Measurements from ENCODE around the gene AP1S1. TPM values are rescaled to one million over a fixed set of nuclear protein-coding genes. Genes with fewer than 3 reads are reported as not detected.

The AP1S1 gene
- total RNA-seq, 4 donors from 2014 or later: 28.5 to 66.5 (median 50.0) TPM

DNA sequence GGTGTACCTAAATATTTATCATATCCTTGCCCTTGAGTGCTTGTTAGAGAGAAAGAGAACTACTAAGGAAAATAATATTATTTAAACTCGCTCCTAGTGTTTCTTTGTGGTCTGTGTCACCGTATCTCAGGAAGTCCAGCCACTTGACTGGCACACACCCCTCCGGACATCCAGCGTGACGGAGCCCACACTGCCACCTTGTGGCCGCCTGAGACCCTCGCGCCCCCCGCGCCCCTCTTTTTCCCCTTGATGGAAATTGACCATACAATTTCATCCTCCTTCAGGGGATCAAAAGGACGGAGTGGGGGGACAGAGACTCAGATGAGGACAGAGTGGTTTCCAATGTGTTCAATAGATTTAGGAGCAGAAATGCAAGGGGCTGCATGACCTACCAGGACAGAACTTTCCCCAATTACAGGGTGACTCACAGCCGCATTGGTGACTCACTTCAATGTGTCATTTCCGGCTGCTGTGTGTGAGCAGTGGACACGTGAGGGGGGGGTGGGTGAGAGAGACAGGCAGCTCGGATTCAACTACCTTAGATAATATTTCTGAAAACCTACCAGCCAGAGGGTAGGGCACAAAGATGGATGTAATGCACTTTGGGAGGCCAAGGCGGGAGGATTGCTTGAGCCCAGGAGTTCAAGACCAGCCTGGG is 15.9 kb upstream of the AP1S1 start:
- peak; percentile 86 to 95 for DNase-seq (ENCODE audit: low spot score in 2 of 2)
- Histone ChIP-seq H3K27ac (peak overlapping the region; percentile 49), H3K9me3 (no peaks in the 10 kb centered on the region), H3K27me3 (no peaks in the 10 kb centered on the region), H3K4me3 (no peak overlapping the region), H3K36me3 (peaks cover 3% of the 10 kb centered on the region), H3K4me1 (peaks cover 24% of the 10 kb centered on the region)
- TF ChIP-seq POLR2AphosphoS5 (IDR thresholded peaks at IDR 0.05) (peak in 1 of 3 donors; percentile 15), EP300 (IDR thresholded peaks at IDR 0.05) (no peak)
- TF ChIP-seq, protein P1, sequence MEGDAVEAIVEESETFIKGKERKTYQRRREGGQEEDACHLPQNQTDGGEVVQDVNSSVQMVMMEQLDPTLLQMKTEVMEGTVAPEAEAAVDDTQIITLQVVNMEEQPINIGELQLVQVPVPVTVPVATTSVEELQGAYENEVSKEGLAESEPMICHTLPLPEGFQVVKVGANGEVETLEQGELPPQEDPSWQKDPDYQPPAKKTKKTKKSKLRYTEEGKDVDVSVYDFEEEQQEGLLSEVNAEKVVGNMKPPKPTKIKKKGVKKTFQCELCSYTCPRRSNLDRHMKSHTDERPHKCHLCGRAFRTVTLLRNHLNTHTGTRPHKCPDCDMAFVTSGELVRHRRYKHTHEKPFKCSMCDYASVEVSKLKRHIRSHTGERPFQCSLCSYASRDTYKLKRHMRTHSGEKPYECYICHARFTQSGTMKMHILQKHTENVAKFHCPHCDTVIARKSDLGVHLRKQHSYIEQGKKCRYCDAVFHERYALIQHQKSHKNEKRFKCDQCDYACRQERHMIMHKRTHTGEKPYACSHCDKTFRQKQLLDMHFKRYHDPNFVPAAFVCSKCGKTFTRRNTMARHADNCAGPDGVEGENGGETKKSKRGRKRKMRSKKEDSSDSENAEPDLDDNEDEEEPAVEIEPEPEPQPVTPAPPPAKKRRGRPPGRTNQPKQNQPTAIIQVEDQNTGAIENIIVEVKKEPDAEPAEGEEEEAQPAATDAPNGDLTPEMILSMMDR (IDR thresholded peaks at IDR 0.05): peak; percentile 64 to 72
- 8% methylated on average over 16 of the region's 16 CpGs for WGBS

DNA sequence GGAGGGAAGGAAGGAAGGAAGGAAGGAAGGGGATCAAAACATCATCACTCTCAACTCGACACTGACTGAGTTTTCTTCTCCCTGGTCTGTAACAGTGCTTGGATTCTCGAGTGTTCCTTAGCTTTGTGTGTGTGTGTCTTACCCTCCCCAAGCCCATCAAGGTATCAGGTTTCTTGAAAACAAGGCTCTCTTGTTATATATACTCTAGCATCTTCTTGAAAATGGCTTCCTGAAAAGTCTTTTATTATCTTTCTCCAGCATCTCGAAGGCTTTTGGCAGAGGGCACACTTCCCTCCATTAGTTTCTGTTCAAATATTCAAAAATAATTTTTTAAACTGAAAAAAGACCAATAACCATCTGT is 14.0 kb upstream of the AP1S1 start:
- peaks cover 33% of the 10 kb centered on the region for H3K4me1 ChIP-seq
- no peaks in the 10 kb centered on the region for H3K9me3 ChIP-seq
- H3K4me3 ChIP-seq: no peak overlapping the region
- WGBS: 28% methylated on average over 3 of the region's 3 CpGs
- no peak overlapping the region for H3K27ac ChIP-seq
- no peak for DNase-seq (ENCODE audit: low spot score in 2 of 2)
- TF ChIP-seq, protein P1 (IDR thresholded peaks at IDR 0.05): no peak
- TF ChIP-seq EP300 (IDR thresholded peaks at IDR 0.05) (no peak), POLR2A (IDR thresholded peaks at IDR 0.05) (no peak), POLR2AphosphoS5 (IDR thresholded peaks at IDR 0.05) (no peak)
- no peaks in the 10 kb centered on the region for H3K27me3 ChIP-seq
- no peaks in the 10 kb centered on the region for H3K36me3 ChIP-seq

DNA sequence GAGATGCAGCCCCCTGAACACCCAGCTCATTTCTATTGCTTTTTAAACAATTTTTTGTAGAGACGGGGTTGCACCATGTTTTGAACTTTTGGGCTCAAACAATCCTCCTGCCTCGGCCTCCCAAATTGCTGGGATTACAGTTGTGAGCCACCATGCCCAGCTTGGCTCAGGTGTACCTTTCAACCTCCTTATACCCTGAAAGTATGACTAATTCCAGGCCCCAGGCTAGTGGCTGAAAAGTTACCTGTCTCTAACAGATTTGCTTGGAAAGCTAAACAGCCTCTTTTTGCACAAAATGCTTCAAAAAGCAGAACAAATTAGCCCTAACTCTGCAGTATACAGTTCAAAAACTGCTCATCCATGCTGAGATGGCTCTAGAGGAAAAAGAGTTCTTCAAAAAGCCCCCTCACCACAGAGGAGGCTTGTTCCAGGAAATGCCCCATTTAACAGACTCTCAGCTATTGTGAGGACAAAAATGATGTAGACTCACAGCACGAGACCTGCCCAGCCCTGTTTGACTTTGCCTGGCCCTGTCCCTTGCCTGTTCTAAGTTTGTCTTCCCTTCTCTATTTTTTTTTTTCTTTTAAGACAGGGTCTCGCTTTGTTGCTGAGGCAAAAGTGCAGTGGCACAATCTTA is 13.4 kb upstream of the AP1S1 start:
- TF ChIP-seq, protein P1 (IDR thresholded peaks at IDR 0.05): no peak
- TF ChIP-seq POLR2A (IDR thresholded peaks at IDR 0.05): no peak
- no peak for TF ChIP-seq POLR2AphosphoS5 (IDR thresholded peaks at IDR 0.05)
- TF ChIP-seq EP300 (IDR thresholded peaks at IDR 0.05): no peak
- Histone ChIP-seq H3K4me1 (peaks cover 33% of the 10 kb centered on the region), H3K9me3 (no peaks in the 10 kb centered on the region), H3K4me3 (no peak overlapping the region), H3K27me3 (no peaks in the 10 kb centered on the region), H3K36me3 (no peaks in the 10 kb centered on the region), H3K27ac (no peak overlapping the region)
- WGBS: 72% methylated on average over 4 of the region's 4 CpGs
- no peak for DNase-seq (ENCODE audit: low spot score in 2 of 2)

DNA sequence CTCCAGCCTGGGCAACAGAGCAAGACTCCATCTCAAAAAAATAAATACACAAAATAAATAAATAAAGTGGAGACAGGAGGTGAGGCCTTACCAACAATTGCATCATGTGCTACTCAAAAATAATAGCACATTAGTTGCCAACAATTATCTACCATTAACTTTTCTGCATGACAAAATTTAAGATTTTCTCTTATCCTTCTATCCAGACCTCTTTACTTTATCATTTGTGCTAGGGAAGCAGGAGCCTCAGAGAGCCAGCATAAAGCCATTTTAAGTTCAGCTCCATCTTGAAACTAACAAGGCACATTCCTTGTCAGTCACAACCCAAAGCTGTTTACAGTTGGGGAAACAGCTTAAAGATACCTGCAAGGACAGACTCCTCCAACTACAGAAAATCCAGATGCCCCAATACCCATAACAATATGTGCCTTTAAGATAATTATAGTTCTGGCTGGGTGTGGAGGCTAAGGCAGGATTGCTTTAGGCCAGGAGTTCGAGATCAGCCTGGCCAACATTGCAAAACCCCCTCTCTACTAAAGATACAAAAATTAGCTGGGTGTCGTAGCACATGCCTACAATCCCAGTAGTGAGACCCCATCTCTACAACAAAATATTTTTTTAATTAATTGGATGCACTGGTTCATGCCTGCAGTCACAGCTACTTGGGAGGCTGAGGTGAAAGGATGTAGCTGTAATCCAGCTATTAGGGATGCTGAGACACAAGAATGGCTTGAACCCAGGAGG is 2.2 kb upstream of the AP1S1 start:
- Histone ChIP-seq H3K36me3 (peaks cover 2% of the 10 kb centered on the region), H3K27me3 (no peaks in the 10 kb centered on the region), H3K27ac (no peak overlapping the region), H3K4me1 (peaks cover 18% of the 10 kb centered on the region), H3K9me3 (no peaks in the 10 kb centered on the region), H3K4me3 (no peak overlapping the region)
- TF ChIP-seq EP300 (IDR thresholded peaks at IDR 0.05): no peak
- no peak for DNase-seq (ENCODE audit: low spot score in 2 of 2)
- WGBS: 73% methylated on average over 2 of the region's 2 CpGs

DNA sequence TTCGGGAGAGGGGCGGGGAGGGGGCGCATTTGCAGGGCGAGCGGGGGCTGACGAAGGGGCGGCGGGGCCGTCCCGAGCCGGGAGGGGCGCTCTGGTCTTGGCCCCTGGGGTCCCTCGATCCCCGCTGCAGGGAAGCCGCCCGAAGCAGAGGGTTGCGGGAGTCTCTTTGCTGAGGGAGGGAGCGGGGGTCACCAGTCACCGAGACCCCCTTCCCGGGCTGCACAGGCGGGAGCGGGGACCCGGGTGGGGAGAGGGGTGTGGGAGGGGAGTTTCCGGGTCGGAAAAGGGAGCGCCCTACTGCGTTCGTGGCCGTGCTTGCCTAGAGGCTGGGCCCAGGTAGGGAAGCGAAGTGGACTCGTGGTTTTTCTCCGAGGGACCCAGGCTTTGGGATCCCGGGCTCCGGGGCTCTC is 422 bp downstream of the AP1S1 start:
- TF ChIP-seq POLR2A (IDR thresholded peaks at IDR 0.05) (no peak), POLR2AphosphoS5 (IDR thresholded peaks at IDR 0.05) (no peak), EP300 (IDR thresholded peaks at IDR 0.05) (no peak)
- TF ChIP-seq, protein P1 (IDR thresholded peaks at IDR 0.05): no peak
- Histone ChIP-seq H3K9me3 (no peaks in the 10 kb centered on the region), H3K36me3 (peaks cover 28% of the 10 kb centered on the region), H3K4me3 (peak overlapping the region; percentile 92), H3K4me1 (peaks cover 18% of the 10 kb centered on the region), H3K27ac (no peak overlapping the region), H3K27me3 (no peaks in the 10 kb centered on the region)
- no peak for DNase-seq (ENCODE audit: low spot score in 2 of 2)
- 0% methylated on average over 10 of the region's 34 CpGs for WGBS

Measured in suprapubic skin (tissue), 4 donors.